Endothelial cell of hepatic sinusoid (primary cell): ENCODE data around the gene ZNRD2.

Experiments used
- in situ Hi-C: cut with HindIII; loops from 2 replicates; pipeline ENCODE4 v1.10.0; 2017; ENCODE audit warnings: low sequenced_read_pairs

ZNRD2 gene

DNA sequence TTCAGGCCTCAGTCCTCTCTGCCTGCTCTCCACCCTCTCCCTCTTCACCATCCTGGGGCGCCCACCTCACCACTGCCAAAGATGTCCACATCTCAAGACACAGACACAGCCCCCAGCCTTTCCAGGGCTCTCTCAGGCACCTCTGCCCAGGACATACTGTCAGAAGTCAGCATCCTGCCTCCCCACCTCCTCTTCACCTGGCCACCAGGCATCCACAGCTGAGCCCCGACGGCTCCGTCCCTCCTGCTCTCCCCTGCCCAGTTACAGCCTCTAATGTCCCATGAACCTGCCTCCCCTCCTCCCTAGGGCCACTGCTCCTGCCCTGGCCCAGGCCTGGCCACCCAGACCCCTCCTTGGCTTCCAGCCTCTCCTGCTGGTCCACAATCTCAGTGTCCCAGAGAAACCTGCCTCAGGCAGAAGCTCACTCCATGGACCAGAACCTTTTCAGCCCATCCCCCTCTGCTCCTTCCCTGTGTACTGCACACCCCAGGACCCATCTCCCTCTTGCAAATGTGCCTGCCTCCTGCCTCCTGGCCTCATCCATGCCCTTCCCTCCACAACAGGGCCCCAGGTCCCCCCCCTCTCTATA lies 15.3 kb upstream of the ZNRD2 start:
- in situ Hi-C loops: loop anchor here (5.0 kb wide), 1 partner anchor 82 kb away; the partner anchor contains the start of gene SIPA1

GRCh38 chr11:65555693-65556231 lies 14.5 kb upstream of the ZNRD2 start:
- in situ Hi-C loops: loop anchor here (5.0 kb wide), 1 partner anchor 82 kb away; the partner anchor contains the start of gene SIPA1

GRCh38 chr11:65556470-65557279 lies 13.6 kb upstream of the ZNRD2 start:
- in situ Hi-C loops: loop anchor here (5.0 kb wide), 1 partner anchor 81 kb away; the partner anchor contains the start of gene SIPA1

GRCh38 chr11:65557280-65558001 lies 12.8 kb upstream of the ZNRD2 start:
- in situ Hi-C loops: loop anchor here (5.0 kb wide), 1 partner anchor 80 kb away; the partner anchor contains the start of gene SIPA1

- in situ Hi-C loops: loop anchor here (5.0 kb wide), 1 partner anchor 79 kb away; the partner anchor contains the start of gene SIPA1
These were observed 12.0 kb upstream of the ZNRD2 start, which contains the start of gene LTBP3 for GRCh38 chr11:65558002-65558929. Gene LTBP3, minus strand, starts transcription at chr11:65558359. Its CDS starts 400 bp downstream, at chr11:65557959.

DNA sequence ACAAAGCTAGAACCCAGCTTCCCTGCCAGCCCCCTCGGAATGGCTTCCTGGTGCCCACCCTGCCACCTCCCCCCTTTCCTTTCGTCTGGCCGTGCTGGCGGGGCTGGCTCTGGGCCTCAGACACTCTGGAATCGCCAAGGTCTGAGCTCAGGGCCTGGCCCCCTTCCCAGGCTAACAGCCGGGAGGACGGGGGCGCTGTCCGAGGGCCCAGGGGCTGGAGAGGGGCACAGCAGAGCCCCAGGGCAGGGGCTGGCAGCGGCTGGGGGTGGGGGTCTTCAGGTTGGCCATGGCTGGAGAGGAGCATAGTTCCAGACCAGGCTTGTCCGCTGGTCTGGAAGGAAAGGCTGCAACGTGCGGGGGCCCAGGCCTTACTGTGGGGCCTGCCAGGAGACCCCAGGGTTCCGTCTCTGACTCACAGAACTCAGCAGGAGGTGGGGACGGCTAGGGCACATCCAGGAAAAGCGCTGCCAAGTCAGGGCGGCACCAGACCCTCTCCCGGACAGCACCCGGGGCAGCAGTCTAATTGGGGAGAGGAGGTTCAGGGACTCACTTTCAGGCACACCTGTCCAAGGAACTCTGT lies 11.3 kb upstream of the ZNRD2 start:
- in situ Hi-C loops: loop anchor here (5.0 kb wide), 1 partner anchor 78 kb away; the partner anchor contains the start of gene SIPA1

- in situ Hi-C loops: loop anchor here (5.0 kb wide), 1 partner anchor 78 kb away; the partner anchor contains the start of gene SIPA1
These were observed 10.7 kb upstream of the ZNRD2 start for GRCh38 chr11:65559535-65559934.

GRCh38 chr11:65559951-65560537 lies 10.2 kb upstream of the ZNRD2 start:
- in situ Hi-C loops: loop anchor here (5.0 kb wide), 1 partner anchor 77 kb away; the partner anchor contains the start of gene SIPA1

DNA sequence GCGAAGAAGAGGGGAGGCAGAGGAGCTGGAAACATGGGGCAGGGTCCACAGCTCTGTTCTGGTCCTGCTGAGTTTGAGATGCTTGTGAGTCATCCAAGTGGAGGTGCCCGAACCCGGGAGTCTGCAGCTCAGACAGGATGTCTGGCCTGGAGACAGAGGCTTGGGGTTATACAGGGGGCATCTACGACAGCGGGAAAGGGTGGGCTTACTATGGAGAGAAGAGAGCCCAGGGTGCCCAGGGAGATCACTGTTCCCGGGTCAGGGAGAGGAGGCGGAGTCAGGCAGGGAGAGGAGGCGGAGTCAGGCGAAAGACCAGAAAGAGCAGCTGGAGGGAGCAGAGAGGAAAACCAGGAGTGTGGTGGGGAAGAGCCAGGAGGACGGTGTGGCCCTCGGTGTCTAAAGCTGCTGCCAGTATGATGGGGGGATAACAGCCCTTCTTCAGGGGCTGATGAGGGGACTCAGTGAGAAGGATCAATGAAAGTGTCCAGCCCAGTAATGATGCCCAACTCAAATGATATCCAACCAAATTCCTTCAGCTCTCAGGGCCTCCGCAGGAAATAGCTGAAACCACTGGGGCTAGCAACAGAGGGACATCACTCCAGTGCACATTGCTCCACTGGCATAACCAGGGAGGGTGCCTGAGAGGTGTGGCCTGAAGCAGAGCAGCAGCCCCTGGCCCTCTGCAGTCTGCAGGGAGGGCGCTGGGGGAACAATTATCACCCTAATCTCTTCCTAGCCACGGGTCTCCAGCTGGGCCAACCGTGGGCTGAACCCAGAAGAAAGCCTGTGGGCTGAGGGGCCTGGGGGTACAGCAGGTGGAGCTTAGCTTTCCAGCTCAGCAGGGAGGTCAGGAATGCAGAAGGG lies 9.5 kb upstream of the ZNRD2 start:
- in situ Hi-C loops: no loop called here

DNA sequence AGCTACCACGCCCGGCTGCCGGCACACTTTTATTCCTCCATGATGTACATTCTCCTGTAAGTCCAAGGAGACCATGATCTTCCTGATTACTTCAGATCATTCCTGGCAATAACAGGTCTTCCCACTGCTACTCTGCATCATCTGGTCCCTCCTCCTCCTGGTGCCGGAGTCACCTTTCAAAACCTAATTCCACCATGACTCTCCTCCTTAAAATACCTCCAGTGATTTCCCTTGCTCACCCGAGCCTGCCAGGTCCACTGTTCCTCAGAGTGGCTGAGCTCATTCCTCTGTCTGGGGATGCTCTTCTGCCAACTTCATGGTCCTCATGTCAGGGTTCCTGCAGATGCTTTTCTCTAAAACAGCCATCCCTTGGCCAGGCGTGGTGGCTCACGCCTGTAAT lies 8.3 kb upstream of the ZNRD2 start:
- in situ Hi-C loops: no loop called here

DNA sequence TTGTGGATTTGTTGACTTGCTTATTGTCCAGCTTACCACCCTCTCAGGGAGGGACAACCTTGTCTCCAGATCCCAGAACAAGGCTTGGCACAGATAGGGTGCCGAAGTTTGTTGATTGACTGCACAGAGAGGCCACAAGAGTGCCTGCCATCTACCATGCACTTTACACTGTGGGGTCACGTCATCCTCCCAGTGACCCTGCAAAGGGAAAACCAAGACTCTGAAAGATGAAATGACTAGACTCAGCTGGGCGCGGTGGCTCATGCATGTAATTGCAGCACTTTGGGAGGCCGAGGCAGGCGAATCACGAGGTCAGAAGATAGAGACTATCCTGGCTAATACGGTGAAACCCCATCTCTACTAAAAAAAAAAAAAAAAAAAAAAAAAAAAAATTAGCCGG lies 7.5 kb upstream of the ZNRD2 start:
- in situ Hi-C loops: no loop called here

DNA sequence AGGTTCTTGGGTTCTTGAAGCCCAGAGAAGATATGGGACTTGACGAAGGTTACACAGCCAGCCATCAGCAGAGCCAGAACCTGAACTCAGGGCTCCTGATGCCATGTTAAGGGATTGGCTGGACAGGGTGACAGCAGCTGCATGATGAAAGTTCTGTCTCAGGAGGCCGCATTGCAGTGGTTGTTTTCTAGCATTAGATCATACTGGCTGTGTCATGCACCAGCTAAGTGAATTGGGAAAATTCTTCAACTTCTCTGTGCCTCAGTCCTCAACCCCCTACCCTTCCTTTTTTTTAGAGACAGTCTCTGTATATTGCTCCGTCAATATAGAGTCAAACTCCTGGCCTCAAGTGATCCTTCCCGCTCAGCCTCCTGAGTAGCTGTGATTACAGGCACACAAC lies 6.7 kb upstream of the ZNRD2 start:
- in situ Hi-C loops: no loop called here

DNA sequence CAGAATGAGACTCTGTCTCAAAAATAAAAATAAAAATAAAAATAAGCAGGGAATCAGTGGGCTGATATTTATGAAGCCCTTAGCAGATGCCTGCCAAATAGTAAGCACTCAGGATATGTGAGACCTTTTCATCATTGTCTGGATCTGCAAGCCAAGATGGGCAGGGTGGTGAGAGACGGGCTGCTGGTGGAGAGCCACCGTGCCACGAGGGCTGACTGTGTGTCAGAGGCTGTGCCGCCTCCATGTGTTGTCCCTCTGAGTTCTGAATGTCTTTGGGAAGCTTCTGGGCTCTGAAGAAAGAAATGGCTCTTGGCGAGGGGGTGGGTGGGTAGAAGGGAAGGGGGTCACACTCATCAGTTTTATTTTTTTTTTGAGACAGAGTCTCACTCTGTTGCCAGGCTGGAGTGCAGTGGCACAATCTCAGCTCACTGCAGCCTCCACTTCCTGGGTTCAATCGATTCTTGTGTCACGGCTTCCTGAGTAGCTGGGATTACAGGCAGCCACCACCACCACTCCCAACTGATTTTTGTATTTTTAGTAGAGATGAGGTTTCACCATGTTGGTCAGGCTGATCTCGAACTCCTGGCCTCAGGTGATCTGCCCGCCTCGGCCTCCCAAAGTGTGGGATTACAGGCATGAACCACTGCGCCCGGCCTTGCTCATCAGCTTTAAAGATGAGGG lies 5.3 kb upstream of the ZNRD2 start:
- in situ Hi-C loops: loop anchor here (5.0 kb wide), 1 partner anchor 37 kb away; no protein-coding TSS in a partner anchor

DNA sequence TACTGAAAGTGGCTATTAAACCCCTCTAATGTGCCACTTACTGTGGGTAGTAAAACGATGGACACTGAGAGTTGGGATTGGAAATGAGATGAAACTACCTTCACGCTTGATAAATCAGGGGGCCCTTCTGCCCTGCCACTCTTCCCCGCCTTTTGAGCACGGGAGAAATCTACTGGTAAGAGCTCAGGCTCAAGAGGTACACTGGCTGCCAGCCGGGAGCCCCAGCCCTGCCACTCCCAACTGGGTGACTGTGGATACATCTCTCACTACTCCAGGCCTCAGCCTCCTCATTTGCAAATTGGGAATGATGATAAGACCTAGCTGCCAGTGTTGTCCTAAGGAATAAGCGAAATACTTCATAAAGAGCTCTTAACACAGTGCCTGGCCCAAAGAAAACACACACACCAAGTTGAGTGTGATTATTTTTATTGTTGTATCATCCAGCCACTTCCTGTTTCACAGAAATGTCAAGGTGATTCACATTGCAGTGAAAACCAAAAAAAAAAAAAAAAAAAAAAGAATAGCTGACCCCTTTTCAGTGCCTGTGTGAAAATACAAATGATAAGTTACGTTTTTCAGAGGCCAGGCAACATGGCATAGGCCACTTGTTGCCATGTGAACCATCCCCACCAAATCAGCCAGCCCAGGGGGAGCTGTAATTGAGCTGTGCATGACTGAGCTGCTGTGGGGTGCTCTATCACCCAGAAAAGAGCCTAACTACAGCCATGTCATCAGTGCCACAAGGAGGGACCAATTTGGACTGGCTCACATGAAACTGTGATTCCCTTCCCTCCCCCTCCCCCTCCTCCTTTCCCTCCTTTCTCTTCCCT lies 4.4 kb upstream of the ZNRD2 start:
- in situ Hi-C loops: loop anchor here (5.0 kb wide), 1 partner anchor 36 kb away; no protein-coding TSS in a partner anchor

- in situ Hi-C loops: loop anchor here (5.0 kb wide), 1 partner anchor 33 kb away; no protein-coding TSS in a partner anchor
These were observed 909 bp upstream of the ZNRD2 start for GRCh38 chr11:65569164-65569972.

DNA sequence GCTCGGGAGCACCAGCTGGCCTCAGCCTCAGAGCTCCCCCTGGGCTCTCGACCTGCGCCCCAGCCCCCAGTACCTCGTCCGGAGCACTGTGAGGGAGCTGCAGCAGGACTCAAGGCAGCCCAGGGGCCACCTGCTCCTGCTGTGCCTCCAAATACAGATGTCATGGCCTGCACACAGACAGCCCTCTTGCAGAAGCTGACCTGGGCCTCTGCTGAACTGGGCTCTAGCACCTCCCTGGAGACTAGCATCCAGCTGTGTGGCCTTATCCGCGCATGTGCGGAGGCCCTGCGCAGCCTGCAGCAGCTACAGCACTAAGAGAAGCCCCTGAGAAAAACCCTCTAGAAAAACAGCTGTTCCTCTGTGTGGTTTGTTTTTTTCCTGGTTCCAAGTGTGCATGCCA lies 1.1 kb downstream of the ZNRD2 start:
- in situ Hi-C loops: no loop called here
